Measurements from ENCODE around the gene RHBDL1. TPM values are rescaled to one million over a fixed set of nuclear protein-coding genes. Genes with fewer than 3 reads are reported as not detected.

RHBDL1 gene
- total RNA-seq, 4 donors from 2014 or later = 0.44 to 1.0 (median 0.96) TPM; not detected in 1

- no peak for ATAC-seq (ENCODE audit: low FRiP score)
- no peak for DNase-seq (ENCODE audit: low spot score)
- no peak for TF ChIP-seq CTCF (IDR thresholded peaks at IDR 0.05)
Observed at GRCh38 chr16:719815-720446, 44.5 kb downstream of the RHBDL1 start.

GRCh38 chr16:720447-720989 is 45.0 kb downstream of the RHBDL1 start:
- DNase-seq (ENCODE audit: low spot score) = no peak
- no peak for TF ChIP-seq CTCF (IDR thresholded peaks at IDR 0.05)
- peak; percentile 15 for ATAC-seq (ENCODE audit: low FRiP score)

GRCh38 chr16:720990-721764 is 45.7 kb downstream of the RHBDL1 start, which contains the start of gene ANTKMT:
ANTKMT (plus strand) TSS chr16:721146; CDS start chr16:721275, 129 bp downstream.
- no peak for TF ChIP-seq CTCF (IDR thresholded peaks at IDR 0.05)
- DNase-seq (ENCODE audit: low spot score) (peak; percentile 40), ATAC-seq (ENCODE audit: low FRiP score) (peak; percentile 80)

GRCh38 chr16:721765-722540 is 46.5 kb downstream of the RHBDL1 start:
- ATAC-seq (ENCODE audit: low FRiP score) = no peak
- no peak for TF ChIP-seq CTCF (IDR thresholded peaks at IDR 0.05)
- no peak for DNase-seq (ENCODE audit: low spot score)

GRCh38 chr16:722835-723633 is 47.6 kb downstream of the RHBDL1 start:
- DNase-seq (ENCODE audit: low spot score) (no peak), ATAC-seq (ENCODE audit: low FRiP score) (no peak)
- TF ChIP-seq CTCF (IDR thresholded peaks at IDR 0.05) = no peak

- ATAC-seq (ENCODE audit: low FRiP score) (no peak), DNase-seq (ENCODE audit: low spot score) (no peak)
- no peak for TF ChIP-seq CTCF (IDR thresholded peaks at IDR 0.05)
Observed at GRCh38 chr16:723695-724094, 48.2 kb downstream of the RHBDL1 start.
